Loucy (cell line): Measurements from ENCODE around the gene CAVIN1.

Experiments
- EZH2phosphoT487 ChIP-seq: fragments of 200-600 bp; IDR thresholded peaks from 2 replicates; pipeline ENCODE4 v1.6.1; 2018; ENCODE audit warnings: antibody characterized with exemption, mild to moderate bottlenecking, moderate library complexity, borderline replicate concordance
- TF ChIP-seq, protein P1 (sequence below): fragments of 200-600 bp; sonication (generic); conservative IDR thresholded peaks from 2 replicates; pipeline ENCODE4 v1.5.1; 2014; ENCODE audit warnings: mild to moderate bottlenecking, antibody characterized with exemption, low read length

DNA sequence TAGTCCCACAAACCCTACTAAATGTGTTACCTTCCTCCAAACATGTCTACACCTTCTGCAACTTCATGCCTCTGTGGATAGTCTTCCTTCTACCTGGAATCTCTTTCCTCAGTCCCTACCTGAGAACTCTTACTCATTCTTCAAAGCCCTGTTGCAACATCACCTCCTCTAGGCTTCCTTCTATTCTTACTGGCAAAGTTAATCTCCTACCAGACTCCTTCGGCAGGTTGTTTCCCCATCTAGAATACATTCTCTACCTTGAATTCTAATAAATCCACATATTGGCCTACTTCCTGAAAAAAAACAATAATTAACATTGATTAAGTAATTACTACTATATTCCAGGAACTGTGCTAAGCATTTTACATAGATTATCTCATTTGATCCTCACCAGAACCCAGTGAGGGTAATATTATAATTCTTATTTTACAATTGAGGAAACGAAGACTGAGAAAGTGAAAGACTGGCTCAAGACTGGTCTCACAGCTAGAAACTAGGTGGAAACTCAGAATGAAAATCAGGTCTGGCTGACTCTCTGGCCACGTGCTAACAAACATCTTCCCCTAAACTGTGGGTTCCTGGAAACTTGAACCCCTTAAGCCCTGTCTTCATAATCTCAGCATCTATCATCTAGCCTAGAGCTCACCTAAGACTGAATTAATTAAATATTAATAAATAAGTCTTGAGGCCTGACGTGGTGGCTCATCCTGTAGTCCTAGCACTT is 30.2 kb downstream of the CAVIN1 start:
- TF ChIP-seq, protein P1, sequence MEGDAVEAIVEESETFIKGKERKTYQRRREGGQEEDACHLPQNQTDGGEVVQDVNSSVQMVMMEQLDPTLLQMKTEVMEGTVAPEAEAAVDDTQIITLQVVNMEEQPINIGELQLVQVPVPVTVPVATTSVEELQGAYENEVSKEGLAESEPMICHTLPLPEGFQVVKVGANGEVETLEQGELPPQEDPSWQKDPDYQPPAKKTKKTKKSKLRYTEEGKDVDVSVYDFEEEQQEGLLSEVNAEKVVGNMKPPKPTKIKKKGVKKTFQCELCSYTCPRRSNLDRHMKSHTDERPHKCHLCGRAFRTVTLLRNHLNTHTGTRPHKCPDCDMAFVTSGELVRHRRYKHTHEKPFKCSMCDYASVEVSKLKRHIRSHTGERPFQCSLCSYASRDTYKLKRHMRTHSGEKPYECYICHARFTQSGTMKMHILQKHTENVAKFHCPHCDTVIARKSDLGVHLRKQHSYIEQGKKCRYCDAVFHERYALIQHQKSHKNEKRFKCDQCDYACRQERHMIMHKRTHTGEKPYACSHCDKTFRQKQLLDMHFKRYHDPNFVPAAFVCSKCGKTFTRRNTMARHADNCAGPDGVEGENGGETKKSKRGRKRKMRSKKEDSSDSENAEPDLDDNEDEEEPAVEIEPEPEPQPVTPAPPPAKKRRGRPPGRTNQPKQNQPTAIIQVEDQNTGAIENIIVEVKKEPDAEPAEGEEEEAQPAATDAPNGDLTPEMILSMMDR: no peak
- TF ChIP-seq EZH2phosphoT487: no peak
